Adrenal gland (tissue), 12 donors: Measurements from ENCODE around the gene RAB10. TPM values are rescaled to one million over a fixed set of nuclear protein-coding genes. Genes with fewer than 3 reads are reported as not detected.

Experiments
- DNase-seq, 7 donors: peaks; one replicate each; pipeline ENCODE4 v3.0.0-alpha.2; 2019 to 2020
- H3K27ac ChIP-seq, 5 donors: fragments of 200-600 bp; sonication (generic) in 4 of 5; 1 replicate in 3 of 5; 2 replicates in 2 of 5; pipeline versions ENCODE4 v1.5.1 to v1.8.0; 2016 to 2020; ENCODE audit warnings: mild to moderate bottlenecking in 1 of 5
- H3K27me3 ChIP-seq: fragments of 200-600 bp; 2 replicates; pipeline ENCODE4 v1.8.0; 2021
- H3K36me3 ChIP-seq, 2 donors: fragments of 200-600 bp; replicated peaks in 1 of 2; 1 replicate in 1 of 2; 2 replicates in 1 of 2; pipeline versions ENCODE4 v1.5.1 to v1.8.0; 2018 to 2022
- H3K4me1 ChIP-seq, 2 donors: fragments of 200-600 bp; replicated peaks in 1 of 2; 1 replicate in 1 of 2; 2 replicates in 1 of 2; pipeline versions ENCODE4 v1.5.1 to v1.8.0; 2018 to 2021
- H3K4me3 ChIP-seq, 4 donors: fragments of 200-600 bp; sonication (generic) in 3 of 4; one replicate each; pipeline ENCODE4 v1.5.1; 2016 to 2018
- H3K9me3 ChIP-seq, 3 donors: fragments of 200-600 bp; sonication (generic) in 1 of 3; replicated peaks in 1 of 3; 1 replicate in 2 of 3; 2 replicates in 1 of 3; pipeline versions ENCODE4 v1.5.1 to v1.8.0; 2016 to 2021
- CTCF ChIP-seq, 6 experiments: fragments of 450-650 bp in 4 of 6; fragments of 200-600 bp in 2 of 6; sonication (generic) in 1 of 6; IDR thresholded peaks; 1 replicate in 5 of 6; 2 replicates in 1 of 6; pipeline versions ENCODE4 v1.5.1 to v1.8.0; 2016 to 2021; ENCODE audit warnings: antibody characterized with exemption in 6 of 6, mild to moderate bottlenecking in 2 of 6, moderate library complexity in 1 of 6
- POLR2A ChIP-seq, 2 donors: fragments of 450-650 bp; IDR thresholded peaks; one replicate each; pipeline ENCODE4 v1.6.1; 2017; ENCODE audit warnings: antibody characterized with exemption in 2 of 2, mild to moderate bottlenecking in 2 of 2, moderate library complexity in 1 of 2
- WGBS, 4 donors: extraction: QIAGEN DNeasy Blood & Tissue Kit in 2 of 4; methylation state at CpG; one replicate each; pipeline versions ENCODE4 v1.1.5 to v1.1.7; 2013 to 2017; 5-methylcytosine and 5-hydroxymethylcytosine counted together
- intact Hi-C, 2 donors: fragments of 100-400 bp; cut with DNase I; formaldehyde crosslinking; loops; one replicate each; pipeline versions ENCODE4 v1.14.1 to v1.15.0; 2022 to 2023
- polyA plus RNA-seq, 3 donors: library from polyadenylated mRNA; stranded (reverse); fragments of 200-250 nt in 2 of 3; fragments of 350-450 nt in 1 of 3; fragmentation: Illumina TruSeq in 1 of 3; extraction: RNeasy Lipid Tissue Mini Kit (QIAGEN cat#74804) in 1 of 3; gene quantifications; one replicate each; pipeline ENCODE4 v1.2.3, GENCODE V29; 2013 to 2014
- total RNA-seq, 9 donors: library from RNA; depleted of rRNA in 4 of 9; stranded (reverse); fragments of >200 nt in 4 of 9; fragments of 120-200 nt in 1 of 9; fragmentation: NEBNext Ultra II Directional in 1 of 9; extraction: Animal tissue kit (Norgen Biotek cat#: 25700) in 1 of 9; gene quantifications; one replicate each; pipeline versions ENCODE4 v1.1.0 to v1.2.4, GENCODE V29; 2013 to 2023
- donor health status: healthy with polysubstance abuse.
- donor health status: Bipolar disorder and iron deficiency.
- donor health status: DM: yes; HTN: yes; CAD: no.
- donor health status: DM: no; HTN: no; CAD: no.
- donor health status: DM: no; HTN: no; CAD: no.
- donor health status: DM: yes; HTN: yes; CAD: no.

RAB10 gene
- total and polyA plus RNA-seq, 12 donors: 31.8 to 369 (median 153) TPM

GRCh38 chr2:26144953-26145680, 111.2 kb downstream of the RAB10 start:
- Histone ChIP-seq H3K4me1 (no peaks in the 10 kb centered on the region), H3K4me3 (peak overlapping the region in 1 of 4 donors; percentile 18), H3K36me3 (no peaks in the 10 kb centered on the region), H3K27ac (no peak overlapping the region), H3K27me3 (no peaks in the 10 kb centered on the region), H3K9me3 (no peaks in the 10 kb centered on the region)
- intact Hi-C loops: loop anchor here (5.0 kb wide), 4 partner anchors 58 to 193 kb away; no protein-coding TSS in a partner anchor
- peak; percentile 45 to 83 (median 59) for DNase-seq
- 19 to 22% (median 21%) methylated on average over 11 of the region's 11 CpGs for WGBS, 4 donors
- TF ChIP-seq CTCF (IDR thresholded peaks at IDR 0.05) (peak; percentile 48 to 89 (median 82)), POLR2A (IDR thresholded peaks at IDR 0.05) (no peak)

GRCh38 chr2:26148501-26148900, 114.6 kb downstream of the RAB10 start:
- H3K36me3 ChIP-seq: no peaks in the 10 kb centered on the region
- no peak overlapping the region for H3K4me3 ChIP-seq
- DNase-seq: no peak
- no peaks in the 10 kb centered on the region for H3K9me3 ChIP-seq
- H3K4me1 ChIP-seq: no peaks in the 10 kb centered on the region
- intact Hi-C loops: loop anchor here (5.0 kb wide), 3 partner anchors 61 to 196 kb away; no protein-coding TSS in a partner anchor
- no peaks in the 10 kb centered on the region for H3K27me3 ChIP-seq
- WGBS, 4 donors: 33 to 50% (median 41%) methylated on average over 2 of the region's 2 CpGs
- TF ChIP-seq CTCF (IDR thresholded peaks at IDR 0.05) (no peak), POLR2A (IDR thresholded peaks at IDR 0.05) (no peak)
- H3K27ac ChIP-seq: no peak overlapping the region

GRCh38 chr2:26150243-26150642, 116.4 kb downstream of the RAB10 start:
- Histone ChIP-seq H3K36me3 (no peaks in the 10 kb centered on the region), H3K27me3 (no peaks in the 10 kb centered on the region), H3K4me3 (no peak overlapping the region), H3K4me1 (no peaks in the 10 kb centered on the region), H3K27ac (no peak overlapping the region), H3K9me3 (peaks cover 0 to 5% (median 0%) of the 10 kb centered on the region in 3 donors)
- DNase-seq: no peak
- TF ChIP-seq POLR2A (IDR thresholded peaks at IDR 0.05) (no peak), CTCF (IDR thresholded peaks at IDR 0.05) (no peak)
- 72 to 79% (median 77%) methylated on average over 12 of the region's 12 CpGs for WGBS, 4 donors
- intact Hi-C loops: no loop called here

GRCh38 chr2:26157580-26157979, 123.7 kb downstream of the RAB10 start:
- no peaks in the 10 kb centered on the region for H3K27me3 ChIP-seq
- DNase-seq: no peak
- TF ChIP-seq CTCF (IDR thresholded peaks at IDR 0.05) (no peak), POLR2A (IDR thresholded peaks at IDR 0.05) (no peak)
- H3K27ac ChIP-seq: no peak overlapping the region
- no peaks in the 10 kb centered on the region for H3K36me3 ChIP-seq
- intact Hi-C loops: no loop called here
- no peak overlapping the region for H3K4me3 ChIP-seq
- H3K9me3 ChIP-seq: peaks cover 0 to 5% (median 0%) of the 10 kb centered on the region in 3 donors
- H3K4me1 ChIP-seq: no peaks in the 10 kb centered on the region
- WGBS, 4 donors: 90 to 96% (median 93%) methylated on average over 5 of the region's 5 CpGs
